Measurements from ENCODE around the gene CD151. TPM values are rescaled to one million over a fixed set of nuclear protein-coding genes. Genes with fewer than 3 reads are reported as not detected.

Gene CD151
- total RNA-seq, 4 donors from 2014 or later, result 307 to 1,070 (median 520) TPM

DNA sequence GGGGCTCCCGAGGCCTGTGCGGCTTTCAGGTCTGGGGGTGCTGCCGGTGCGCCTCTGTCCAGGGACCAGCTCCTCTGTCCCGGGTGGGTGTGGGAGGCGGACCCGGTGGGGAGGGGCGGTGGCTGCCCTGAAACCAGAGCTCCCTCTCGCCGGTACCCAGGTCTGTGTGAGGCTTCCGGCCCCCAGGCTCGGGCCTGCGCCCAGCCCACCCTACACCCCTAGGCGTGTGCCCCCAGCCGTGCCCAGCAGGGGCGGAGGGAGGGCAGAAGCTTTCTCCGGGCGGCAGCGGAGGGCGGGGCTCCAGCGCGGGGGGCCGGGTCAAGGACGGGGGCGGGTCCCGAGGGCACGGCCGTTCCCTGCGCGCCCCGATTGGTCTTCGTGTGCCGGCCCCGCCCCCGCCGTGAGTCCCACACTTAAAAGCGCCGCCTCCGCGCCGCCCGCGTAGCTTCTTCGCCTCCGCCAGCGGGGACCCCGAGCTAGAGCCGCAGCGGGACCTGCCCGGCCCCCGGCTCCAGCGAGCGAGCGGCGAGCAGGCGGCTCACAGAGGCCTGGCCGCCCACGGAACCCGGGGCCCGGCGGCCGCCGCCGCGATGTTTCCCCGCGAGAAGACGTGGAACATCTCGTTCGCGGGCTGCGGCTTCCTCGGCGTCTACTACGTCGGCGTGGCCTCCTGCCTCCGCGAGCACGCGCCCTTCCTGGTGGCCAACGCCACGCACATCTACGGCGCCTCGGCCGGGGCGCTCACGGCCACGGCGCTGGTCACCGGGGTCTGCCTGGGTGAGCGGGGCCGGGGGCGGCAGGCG lies 13.4 kb upstream of the CD151 start:
- TF ChIP-seq, protein P1, sequence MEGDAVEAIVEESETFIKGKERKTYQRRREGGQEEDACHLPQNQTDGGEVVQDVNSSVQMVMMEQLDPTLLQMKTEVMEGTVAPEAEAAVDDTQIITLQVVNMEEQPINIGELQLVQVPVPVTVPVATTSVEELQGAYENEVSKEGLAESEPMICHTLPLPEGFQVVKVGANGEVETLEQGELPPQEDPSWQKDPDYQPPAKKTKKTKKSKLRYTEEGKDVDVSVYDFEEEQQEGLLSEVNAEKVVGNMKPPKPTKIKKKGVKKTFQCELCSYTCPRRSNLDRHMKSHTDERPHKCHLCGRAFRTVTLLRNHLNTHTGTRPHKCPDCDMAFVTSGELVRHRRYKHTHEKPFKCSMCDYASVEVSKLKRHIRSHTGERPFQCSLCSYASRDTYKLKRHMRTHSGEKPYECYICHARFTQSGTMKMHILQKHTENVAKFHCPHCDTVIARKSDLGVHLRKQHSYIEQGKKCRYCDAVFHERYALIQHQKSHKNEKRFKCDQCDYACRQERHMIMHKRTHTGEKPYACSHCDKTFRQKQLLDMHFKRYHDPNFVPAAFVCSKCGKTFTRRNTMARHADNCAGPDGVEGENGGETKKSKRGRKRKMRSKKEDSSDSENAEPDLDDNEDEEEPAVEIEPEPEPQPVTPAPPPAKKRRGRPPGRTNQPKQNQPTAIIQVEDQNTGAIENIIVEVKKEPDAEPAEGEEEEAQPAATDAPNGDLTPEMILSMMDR (IDR thresholded peaks at IDR 0.05; ENCODE audit: low read depth), result no peak

GRCh38 chr11:819943-820649 lies 12.7 kb upstream of the CD151 start:
- TF ChIP-seq, protein P1 (IDR thresholded peaks at IDR 0.05; ENCODE audit: low read depth), result no peak

DNA sequence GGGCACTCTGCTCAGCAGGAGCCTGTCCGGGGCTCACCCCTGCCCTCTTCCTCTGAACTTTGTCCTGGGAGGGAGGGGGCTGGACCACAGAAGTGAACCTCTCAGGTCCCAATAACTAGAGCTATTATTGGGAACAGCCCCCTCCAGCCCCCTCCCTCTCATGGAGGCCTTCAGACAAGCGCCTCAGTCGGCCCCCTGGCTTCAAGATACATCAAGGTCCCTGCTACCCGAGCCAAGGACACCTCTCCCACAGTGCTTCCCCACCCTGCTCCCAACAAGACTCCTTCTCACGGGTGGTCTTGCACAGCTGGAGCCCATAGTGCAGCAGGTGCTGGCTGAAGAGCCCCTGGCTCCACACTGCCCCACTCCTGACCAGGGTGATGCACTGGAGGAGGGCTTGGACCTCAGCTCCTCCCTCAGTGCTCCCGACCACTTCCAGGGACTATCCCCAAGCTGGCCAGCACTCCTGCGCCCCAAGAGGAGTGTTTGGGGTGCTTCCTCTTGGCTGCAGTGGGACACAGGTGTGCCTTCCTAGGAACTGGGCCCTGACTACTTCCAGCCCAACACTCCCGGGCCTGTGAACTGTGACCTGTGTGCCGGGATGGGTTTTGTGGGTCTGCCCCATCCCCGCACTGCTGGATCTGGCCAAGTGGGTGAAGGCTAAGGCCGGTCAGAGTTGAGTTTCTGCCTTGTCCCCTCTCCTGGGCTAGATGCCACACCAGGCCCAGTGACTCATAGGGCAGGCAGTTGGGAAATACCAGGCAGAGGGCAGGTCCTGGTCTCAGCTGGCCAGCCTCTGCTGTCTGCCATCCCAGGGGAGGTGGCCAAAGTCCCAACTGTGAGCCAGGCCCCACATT lies 11.9 kb upstream of the CD151 start:
- TF ChIP-seq, protein P1 (IDR thresholded peaks at IDR 0.05; ENCODE audit: low read depth), result no peak

- TF ChIP-seq, protein P1 (IDR thresholded peaks at IDR 0.05; ENCODE audit: low read depth), result no peak
Measured at GRCh38 chr11:821512-822371, 11.0 kb upstream of the CD151 start.

DNA sequence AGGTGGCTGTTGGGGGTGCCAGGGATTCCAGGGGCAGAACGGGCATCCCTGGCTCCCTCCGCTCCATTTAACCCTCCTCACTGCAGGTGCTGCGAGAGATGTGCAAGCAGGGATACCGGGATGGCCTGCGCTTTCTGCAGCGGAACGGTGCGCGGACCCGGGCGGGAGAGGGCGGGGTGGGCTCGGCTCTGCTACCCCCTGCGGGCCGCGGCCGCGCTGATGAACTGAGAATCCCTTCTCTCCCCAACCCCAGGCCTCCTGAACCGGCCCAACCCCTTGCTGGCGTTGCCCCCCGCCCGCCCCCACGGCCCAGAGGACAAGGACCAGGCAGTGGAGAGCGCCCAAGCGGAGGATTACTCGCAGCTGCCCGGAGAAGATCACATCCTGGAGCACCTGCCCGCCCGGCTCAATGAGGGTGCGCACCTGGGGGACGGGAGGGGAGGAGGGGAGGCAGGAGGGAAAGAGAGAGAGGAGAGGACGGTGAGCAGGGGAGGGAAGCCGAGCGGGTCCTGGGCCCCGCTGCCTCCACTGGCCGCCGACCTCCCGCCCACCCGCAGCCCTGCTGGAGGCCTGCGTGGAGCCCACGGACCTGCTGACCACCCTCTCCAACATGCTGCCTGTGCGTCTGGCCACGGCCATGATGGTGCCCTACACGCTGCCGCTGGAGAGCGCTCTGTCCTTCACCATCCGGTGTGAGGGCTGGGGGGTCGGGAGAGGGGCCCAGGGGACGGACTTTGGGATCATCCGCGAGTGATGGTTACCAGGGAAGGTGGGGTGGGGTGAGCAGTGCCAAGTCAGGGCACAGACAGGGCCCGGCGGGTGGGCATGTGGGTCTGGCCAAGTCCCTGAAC lies 9.1 kb upstream of the CD151 start:
- TF ChIP-seq, protein P1 (IDR thresholded peaks at IDR 0.05; ENCODE audit: low read depth), result no peak

DNA sequence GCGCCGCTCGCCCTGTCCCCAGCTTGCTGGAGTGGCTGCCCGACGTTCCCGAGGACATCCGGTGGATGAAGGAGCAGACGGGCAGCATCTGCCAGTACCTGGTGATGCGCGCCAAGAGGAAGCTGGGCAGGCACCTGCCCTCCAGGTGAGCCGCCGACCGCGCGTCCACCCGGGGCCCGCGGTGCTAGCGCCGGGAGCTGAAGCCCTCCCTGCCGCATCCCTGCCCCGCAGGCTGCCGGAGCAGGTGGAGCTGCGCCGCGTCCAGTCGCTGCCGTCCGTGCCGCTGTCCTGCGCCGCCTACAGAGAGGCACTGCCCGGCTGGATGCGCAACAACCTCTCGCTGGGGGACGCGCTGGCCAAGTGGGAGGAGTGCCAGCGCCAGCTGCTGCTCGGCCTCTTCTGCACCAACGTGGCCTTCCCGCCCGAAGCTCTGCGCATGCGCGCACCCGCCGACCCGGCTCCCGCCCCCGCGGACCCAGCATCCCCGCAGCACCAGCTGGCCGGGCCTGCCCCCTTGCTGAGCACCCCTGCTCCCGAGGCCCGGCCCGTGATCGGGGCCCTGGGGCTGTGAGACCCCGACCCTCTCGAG lies 8.4 kb upstream of the CD151 start:
- TF ChIP-seq, protein P1 (IDR thresholded peaks at IDR 0.05; ENCODE audit: low read depth), result no peak

All from subcutaneous adipose tissue (tissue), 4 donors.